ENCODE measurements around the gene RAD51B.
"Not testable (repeated sequence)": the region's sequence is repeated elsewhere in the genome, so short reads cannot be mapped to it uniquely, and the experiment has no call there.

RAD51B gene

DNA sequence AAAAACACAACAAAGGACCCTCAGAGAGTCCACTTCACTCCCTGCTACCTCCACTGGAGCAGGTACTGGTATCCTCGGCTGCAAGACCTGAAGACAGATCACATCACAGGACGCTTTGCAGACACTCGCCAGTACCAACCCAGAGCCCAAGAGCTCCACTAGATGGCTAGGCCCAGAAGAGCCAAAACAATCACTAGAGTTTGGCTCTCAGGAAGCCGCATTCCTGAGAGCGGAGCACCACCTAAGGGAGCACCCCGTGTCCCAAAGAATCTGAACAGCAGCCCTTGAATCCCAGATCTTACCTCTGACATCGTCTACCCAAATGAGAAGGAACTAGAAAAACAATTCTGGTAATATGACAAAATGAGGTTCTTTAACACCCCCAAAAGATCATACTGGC, 399.8 kb downstream of the RAD51B start:
- DNase-seq = no peak

DNA sequence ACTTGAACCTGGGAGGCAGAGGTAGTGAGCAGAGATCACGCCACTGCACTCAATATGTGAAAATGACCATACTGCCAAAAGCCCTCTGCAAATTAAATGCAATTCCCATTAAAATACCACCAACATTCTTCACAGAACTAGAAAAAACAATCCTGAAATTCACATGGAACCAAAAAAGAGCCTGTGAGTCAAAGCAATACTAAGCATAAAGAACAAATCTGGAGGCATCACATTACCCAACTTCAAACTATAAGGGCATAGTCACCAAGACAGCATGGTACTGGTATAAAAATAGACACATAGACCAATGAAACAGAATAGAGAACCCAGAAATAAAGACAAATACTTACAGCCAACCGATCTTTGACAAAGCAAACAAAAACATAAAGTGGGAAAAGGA, 401.5 kb downstream of the RAD51B start:
- not testable (repeated sequence) for DNase-seq

DNA sequence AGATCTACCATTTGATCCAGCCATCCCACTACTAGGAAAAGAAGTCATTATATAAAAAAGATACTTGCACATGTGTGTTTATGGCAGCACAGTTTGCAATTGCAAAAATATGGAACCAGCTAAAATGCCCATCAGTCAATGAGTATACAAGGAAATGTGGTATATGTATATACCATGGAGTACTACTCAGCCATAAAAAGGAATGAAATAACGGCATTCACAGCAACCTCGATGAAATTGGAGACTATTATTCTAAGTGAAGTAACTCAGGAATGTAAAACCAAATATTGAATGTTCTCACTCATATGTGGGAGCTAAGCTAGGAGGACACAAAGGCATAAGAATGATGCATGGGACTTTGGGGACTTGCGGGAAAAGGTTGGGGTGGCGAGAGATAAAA, 402.6 kb downstream of the RAD51B start:
- no peak for DNase-seq

DNA sequence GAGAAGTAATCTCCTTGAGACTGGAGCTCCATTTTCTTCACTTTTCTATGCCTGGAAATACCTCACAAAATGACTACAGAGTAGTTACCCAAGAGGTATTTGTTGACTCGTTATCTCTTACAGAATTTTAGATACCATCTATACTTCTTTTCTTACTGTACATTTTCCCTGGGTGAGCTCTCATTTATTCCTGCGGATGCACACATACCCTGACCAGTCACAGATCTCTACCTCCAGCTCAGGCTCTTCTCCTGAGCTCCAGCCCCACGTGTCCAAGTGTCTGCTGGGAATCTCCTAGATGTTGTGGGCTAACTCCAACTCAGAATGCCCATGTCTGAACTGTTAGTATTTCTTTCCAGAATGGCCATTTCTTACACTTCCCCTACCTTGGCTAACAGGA, 403.1 kb downstream of the RAD51B start:
- DNase-seq = no peak

DNA sequence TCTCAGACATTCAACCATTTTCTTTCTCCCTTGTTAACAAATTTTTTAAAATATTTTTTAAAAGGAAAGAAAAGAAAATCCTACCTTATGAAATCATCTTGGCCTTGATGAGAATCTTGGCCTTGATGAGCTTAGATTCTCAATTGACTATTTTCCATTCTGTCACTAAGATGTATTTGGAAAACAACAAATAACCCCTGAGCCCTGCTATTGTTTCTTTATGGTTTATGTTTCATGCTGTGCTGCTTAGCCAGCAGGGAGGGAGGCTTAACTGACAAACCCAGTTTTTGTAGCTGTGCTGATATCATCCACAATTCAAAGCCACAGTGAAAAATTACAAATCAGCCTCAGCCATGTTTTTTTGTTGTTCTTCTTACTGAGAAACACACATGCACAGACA, 404.1 kb downstream of the RAD51B start:
- no peak for DNase-seq

DNA sequence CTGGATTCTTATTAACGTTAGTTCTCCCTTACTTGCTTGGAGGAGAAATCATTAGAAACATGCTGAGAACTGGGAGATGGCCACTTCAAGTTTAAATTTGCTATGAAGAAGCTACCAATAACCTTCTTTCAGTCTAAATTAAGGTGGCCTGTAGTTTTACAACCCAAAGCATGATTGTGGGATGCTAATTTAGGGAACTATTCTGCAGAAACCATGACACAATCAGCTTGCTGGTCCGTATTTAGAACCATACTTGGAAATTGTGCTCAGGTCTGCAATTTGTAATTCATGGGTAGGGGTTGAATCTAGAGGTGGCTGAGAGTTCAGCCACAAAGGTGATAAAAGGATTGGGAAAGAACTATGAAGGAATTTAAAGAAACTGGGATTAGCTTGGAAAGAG, 405.7 kb downstream of the RAD51B start:
- DNase-seq = no peak

DNA sequence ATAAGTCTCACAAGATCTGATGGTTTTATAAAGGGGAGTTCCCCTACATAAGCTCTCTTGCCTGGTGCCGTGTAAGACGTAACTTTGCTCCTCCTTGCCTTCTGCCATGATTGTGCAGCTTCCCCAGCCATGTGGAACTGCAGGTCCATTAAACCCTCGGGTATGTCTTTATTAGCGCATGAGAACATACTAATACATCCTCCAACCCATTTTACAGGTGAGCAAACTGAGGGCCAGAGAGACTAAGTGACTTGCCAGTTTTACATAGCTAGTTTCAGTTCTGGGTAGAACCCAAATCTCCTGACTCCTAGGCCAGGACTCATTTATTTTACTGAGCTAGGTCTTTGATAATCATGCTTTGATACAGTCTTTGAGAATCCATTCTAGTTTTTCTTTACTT, 406.9 kb downstream of the RAD51B start:
- no peak for DNase-seq

DNA sequence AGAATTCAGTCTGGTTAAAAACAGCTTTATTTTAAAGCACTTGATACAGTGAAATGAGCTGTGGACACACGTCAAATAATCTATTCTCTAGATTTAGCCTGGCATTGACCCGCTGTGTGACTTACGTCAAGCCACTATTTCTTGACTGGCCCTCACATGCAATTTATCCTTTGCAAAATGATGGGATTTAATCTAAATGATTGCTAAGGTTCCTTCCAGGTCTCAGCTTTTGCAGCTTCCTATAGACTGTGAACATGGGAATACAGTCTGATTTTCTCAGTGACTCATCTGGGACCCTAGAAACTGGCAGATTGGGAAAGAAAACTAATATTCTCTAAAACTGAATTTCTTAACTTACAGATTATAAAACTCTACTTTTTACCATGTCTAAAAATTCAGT, 409.1 kb downstream of the RAD51B start:
- no peak for DNase-seq

DNA sequence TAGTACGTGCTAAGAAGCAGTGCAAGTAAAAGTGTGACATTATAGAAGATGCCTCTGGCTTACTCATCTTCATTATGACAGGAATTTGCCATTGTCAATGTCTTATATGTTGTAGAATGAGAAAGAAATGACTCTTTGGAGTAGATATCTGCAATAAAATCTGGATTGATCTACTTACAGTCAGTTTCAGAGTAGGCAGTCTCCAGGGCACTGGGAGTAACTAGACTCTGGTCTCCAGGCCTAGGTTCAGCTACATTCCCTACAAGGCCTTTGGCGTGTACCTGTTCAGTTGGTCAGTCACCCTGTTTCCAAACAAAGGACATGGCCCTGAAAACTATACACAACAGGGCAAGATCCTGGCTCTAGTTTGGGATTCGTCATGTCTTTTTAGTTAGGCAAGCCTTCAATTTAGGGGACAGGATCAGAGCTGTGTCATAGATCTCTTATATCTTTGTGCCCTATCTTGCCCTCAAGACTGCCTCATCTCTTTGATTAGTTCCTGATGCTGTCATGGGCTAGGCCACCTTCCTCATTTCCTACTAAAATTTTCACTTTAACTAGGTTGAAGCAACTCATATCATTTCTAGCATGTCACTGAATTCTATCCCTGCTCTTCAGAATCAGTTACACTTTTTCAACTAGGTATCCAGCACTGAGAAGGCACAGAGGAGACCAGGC, 410.0 kb downstream of the RAD51B start:
- no peak for DNase-seq

DNA sequence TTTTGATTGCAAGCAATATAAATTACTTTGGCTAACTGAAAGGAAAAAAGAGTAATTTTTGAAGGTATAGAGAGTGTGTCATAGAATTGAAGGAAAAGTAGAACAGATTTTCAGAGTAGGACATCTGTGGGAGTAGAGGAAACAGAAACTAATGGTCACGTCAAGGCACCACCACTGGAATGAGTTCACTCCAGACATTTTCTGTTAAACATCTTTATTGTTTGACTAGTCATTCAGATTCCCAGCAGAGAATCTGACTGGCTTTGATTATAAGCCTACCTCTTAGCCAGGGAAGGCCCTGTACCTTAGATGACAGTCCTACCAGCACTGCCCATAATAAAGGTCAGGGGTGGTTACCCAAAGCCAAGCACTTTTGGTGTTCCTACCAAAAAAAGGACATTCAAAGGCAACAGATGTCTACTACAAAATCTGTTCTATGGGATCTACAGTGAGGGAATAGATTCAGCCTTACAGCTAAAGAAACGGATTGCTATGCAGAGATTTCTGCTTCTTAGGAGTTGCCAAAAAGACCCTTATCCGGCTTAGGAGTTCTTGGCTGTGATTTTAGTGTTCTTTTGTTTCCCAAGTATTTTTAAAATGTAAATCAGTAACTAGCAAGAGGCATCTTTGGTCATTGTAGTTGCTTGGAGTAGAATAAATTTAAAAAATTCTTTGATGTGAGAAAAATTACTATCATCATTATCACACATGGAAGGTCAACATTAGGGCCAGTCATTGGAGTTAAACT, 410.8 kb downstream of the RAD51B start:
- DNase-seq = no peak

DNA sequence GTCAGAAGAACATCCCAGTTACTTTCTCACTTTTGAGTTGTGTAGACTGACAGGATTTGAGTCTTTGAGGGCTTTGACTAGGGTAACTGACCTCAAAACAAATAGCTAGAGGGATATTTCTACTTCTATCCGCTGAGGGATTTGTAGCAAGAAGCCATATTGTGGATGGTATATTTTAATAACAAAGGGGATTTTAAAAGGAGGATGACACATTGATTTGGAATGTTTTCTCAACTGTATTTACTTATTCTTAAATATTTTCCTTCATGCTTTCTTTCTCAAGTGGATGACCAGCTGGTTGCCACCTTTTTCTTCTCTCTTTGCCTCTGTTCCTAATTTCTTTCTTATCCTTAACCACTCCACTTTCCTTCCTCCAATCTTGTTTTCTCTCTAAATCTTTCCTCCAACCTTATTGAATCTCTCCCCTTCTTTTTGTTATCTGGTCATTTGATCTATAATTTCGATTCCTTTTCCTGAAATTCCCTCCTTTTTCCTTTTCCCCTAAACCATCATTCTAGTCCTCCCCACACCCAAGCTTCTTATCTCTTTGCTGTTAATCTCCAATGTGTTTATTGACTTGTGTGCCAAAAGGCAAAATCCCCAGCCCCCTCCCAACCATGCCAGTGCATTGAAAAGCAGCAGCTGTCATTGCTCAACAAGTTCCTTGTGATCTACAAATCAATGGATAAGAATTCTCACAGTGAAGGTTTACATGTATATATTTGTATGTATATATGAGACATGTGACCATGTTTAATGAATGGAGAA, 411.6 kb downstream of the RAD51B start:
- DNase-seq = peak; percentile 80

DNA sequence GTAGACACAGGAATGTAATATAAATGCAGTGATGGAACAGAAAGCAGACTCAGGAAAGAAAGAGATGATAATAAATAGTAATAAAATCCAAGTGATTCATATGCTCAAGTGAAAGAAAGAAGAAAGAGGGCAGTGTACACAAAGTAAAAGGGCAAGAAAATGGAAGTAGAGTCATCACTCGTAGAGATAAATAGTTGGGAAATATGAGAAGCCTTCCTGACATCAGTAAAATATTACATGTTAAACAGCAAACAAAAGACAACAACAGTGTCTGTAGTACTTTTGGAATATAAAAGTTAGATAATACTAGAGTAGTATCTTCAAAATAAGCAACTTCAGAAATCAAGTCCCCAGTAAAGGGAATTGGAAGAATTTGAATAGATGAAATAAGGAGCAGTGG, 412.3 kb downstream of the RAD51B start:
- peak; percentile 68 for DNase-seq

DNA sequence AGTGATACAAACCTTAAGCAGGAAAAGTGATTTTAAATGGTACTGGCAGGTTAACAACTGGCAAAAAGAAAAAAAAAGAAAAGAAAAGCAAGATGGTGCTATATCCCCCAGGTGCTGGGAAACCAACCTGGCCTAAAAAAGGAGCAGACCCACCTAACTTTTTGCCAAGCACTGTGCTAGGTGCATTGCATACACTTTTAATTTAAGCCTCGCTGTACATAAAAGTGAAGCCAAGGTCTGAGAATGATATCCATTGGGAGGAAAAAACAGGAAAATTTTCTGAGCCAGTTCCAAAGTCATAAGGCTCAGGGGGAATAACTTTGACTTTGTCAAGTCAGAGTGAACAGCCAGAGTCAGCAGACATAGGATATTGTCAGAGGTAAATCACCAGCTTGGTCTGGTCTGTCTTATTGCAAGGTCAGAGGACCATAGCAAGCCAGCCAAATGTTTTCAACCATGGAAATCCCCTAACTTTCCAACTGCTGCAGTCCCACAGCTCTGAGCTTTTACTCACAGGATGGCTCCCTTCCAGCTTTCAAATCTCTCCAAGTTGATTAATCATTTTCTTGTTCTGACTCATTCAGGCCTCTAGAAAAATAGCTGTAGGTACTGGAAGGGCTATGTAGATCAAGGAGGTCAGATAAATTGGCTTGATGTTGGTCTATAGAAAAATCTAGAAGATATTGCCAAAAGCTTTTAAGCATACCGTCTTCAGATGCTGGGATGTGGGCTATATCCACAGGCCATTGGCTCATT, 412.9 kb downstream of the RAD51B start:
- peak; percentile 99 for DNase-seq

DNA sequence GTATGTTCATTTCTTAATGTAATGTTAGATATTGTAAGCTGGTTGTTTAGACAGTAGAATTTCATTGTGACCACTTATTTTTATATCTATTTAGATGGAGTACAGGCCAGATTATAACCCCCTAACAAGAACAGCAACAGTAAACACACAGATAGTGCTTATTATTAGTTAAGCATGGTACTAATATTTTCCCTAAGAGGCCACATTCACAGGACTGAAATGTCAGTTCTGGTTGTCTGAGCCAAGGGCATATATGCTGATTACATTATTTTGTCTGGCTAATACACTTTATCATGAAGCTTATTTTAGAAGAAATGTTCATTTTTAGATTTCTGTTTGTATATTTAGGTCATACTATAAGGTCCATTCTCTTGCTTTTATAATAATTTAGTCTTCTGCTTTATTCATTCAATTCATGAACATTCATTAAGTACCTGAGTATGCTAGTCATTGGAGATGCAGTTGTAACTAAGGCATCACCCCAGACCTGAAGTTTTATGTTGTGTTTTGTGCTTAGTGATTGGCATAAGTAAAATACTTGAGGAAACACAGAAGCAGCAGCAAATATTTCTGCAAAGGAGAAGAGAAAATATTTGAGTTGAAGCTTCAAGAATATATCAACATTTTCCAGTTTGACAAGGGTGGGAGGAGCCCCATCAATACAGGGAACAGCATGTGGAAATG, 413.7 kb downstream of the RAD51B start:
- DNase-seq = no peak

DNA sequence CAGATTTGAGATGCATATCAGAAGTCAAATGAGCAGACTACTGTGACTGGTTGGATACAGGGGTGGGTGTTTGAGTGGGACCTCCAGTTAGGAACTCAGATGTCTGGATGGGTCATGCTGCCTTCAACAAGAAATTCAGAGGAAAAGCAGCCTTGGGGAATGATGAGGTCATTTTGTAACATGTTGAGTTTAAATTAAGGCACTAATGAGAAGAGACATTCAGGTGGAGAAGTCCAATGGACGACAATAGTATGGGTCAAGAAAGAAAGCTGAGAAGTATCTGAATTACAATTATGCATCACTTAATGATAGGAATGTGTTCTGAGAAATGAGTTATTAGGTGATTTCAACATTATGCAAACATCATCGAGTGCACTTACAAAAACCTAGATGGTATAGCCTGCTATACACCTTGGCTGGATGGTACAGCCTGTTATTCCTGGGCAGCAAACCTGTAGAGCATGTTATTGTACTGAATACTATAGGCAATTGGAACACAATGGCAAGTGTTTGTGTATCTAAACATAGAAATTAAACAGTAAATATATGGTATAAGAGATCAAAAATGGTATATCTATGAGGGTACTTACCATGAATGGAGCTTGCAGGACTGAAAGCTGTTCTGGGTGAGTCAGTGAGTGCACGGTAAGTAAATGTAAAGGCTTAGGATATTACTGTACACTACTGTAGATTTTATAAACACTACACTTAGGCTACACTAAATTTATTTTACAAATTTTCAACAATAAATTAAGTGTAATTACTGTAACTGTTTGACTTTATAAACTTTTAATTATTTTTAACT, 414.7 kb downstream of the RAD51B start:
- DNase-seq = no peak

DNA sequence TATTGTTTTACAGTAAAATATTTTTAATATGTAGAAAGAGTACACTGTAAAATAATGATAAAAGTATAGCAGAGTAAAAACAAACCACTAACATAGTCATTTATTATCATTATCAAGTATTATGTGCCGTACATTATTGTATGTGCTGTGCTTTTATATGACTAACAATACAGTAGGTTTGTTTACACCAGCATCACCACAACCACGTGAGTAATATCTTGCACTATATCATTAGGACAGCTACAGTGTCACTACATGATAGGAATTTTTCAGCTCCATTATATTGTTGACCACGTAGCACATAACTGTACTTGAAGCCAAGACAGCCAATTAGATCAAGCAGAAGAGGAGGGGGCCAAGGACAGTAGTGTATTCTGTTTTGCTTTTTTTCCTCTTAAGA, 415.4 kb downstream of the RAD51B start:
- DNase-seq = peak; percentile 64

DNA sequence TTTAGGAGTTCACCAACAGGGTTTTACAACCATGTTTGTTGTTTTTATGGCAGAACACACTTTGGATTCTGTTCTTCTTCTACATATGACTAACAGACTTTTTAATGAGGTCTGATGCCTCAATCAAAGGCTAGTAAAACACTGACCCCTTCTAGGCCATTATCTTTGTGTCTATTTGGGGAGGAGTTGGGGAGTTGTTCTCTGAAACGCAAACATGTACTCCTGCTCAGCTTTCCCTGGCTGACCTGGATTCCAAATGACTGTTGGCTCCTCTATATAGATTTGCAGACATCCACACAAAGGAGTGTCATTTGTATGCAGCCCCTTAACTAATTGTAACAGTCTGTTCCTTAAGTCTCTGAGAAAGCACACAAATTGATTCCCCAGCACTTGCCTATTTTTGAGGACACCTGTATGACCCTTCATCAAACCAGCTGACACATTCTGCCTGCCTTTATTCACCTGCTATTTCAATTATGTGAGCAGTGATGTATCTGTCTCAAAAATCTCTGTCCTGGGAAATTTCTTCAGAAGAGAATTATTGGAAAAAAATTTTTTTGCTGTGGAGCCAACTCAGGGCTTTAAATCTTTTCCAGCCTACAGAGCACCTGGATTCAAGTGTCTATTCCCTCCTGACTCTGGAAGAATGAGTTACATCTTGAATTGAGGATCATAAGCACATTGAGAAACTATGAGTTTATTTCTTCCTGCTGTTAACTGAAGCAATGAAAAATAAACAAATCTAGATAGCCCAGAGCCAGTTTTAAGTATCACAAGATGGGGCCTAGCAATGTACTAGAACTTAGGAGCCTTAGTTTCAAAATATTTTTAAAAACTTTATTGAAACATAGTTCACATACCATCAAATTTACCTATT, 417.2 kb downstream of the RAD51B start:
- DNase-seq = no peak

DNA sequence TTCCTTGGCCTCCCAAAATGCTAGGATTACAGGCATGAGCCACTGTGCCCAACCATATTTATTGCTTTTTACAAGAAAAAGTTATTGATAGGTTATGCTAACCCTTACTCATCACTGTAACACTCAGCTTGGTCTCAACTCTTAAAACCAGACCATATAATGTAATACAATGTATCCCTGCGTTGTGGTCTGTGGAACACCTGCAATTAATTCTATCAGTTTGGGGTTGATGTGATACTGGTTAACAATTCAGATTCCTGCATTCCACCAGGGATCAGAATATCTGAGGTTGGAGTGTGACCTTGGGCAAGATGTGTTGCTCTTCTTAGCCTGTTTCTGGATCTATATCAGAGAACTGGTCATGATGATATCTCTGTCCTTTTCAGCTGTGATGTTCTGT, 419.0 kb downstream of the RAD51B start:
- no peak for DNase-seq

DNA sequence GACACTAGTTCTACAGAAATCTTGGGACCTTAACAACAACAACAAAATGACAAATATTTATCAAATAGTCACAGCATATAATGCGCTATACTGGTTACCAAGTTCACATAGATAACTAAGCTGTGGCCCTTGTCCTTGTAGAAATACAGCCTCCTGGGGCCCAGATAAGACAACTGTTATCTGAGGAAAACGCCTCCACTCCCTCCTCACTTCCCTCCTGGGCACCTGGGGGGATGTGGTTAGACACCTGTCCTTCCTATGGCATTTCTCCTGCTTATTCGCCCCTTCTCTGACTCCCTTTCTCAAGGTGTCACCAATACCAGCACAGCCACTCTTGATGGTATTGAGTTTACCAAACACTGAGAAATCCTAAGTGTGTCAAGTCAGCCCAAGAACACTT, 419.4 kb downstream of the RAD51B start:
- no peak for DNase-seq

DNA sequence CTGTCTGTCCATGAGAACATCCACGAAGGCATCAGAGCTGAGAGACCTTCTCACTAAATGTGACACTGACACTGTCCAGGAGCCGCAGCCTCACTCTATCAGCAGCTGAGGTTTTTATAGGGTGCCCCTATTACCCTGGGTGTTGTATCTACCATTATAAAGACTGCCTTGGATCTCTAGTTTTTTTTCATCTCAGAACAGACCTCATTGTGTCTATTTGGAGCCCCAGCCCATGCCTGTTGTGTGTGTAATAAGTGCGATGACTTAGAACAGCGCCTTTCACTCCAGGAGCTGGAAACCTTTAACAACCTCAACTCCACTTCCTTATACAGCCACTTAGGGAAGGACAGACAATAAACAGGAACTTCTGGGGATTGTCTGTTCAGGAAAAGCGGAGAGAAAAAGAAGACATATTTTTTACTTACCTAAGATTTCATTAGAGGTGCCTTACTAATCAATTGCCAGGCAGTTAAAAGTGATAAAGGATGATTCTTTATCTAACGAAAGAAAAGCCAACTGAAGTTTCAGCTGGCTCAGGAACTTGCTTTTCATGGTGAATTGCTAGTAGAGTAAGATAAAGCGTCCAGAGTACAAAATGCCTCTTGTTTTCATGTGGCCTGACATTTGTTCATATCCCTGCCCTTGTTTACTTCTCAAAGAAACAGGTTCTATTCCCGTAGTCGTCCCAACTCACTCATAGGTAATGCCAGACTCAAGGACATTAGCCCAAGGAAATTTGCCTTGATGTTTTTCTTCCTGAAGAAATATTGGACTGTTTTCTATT, 420.6 kb downstream of the RAD51B start:
- DNase-seq = no peak

Data from HCEC 1CT (cell line).